Natural killer cell (primary cell): ENCODE measurements around the gene NDST3. TPM values are rescaled to one million over a fixed set of nuclear protein-coding genes. Genes with fewer than 3 reads are reported as not detected.

Experiments used
- ATAC-seq, 3 donors: fragments of 150-1000 bp in 2 of 3; fragments of 200-7000 bp in 1 of 3; cut with Tn5 transposase; 1 replicate in 1 of 3; 2 replicates in 2 of 3; pipeline ENCODE4 v1.10.0; 2021; ENCODE audit warnings: mild to moderate bottlenecking in 2 of 3, moderate library complexity in 2 of 3
- DNase-seq, 2 donors: peaks; one replicate each; pipeline versions ENCODE4 v3.0.0 to v3.0.0-alpha.2; 2013 to 2021; ENCODE audit warnings: mixed read lengths in 1 of 2
- H3K27ac ChIP-seq: one replicate; pipeline ENCODE4 v1.5.1; 2013; ENCODE audit warnings: mild to moderate bottlenecking, low read length
- H3K27me3 ChIP-seq: one replicate; pipeline ENCODE4 v1.6.1; 2013; ENCODE audit warnings: low read length; ENCODE audit not compliant: control insufficient read depth, insufficient read depth
- H3K36me3 ChIP-seq: one replicate; pipeline ENCODE4 v1.6.1; 2013; ENCODE audit warnings: low read length; ENCODE audit not compliant: control insufficient read depth, insufficient read depth
- H3K4me1 ChIP-seq: one replicate; pipeline ENCODE4 v1.6.1; 2013; ENCODE audit warnings: low read length; ENCODE audit not compliant: control insufficient read depth, insufficient read depth
- H3K4me3 ChIP-seq: one replicate; pipeline ENCODE4 v1.5.1; 2013; ENCODE audit warnings: low read length
- H3K9me3 ChIP-seq: one replicate; pipeline ENCODE4 v1.6.1; 2013; ENCODE audit warnings: low read length; ENCODE audit not compliant: control insufficient read depth, insufficient read depth
- H3K27ac Mint-ChIP-seq, 2 donors: one replicate each; pipeline ENCODE4 v1.8.0; 2022; ENCODE audit warnings: mild to moderate bottlenecking in 2 of 2, mixed read lengths in 2 of 2, moderate library complexity in 1 of 2
- H3K27me3 Mint-ChIP-seq, 2 donors: one replicate each; pipeline ENCODE4 v1.8.0; 2022; ENCODE audit warnings: low read depth in 2 of 2, mixed read lengths in 2 of 2
- H3K36me3 Mint-ChIP-seq: one replicate; pipeline ENCODE4 v1.8.0; 2022; ENCODE audit warnings: mixed read lengths
- H3K4me1 Mint-ChIP-seq, 2 donors: one replicate each; pipeline ENCODE4 v1.8.0; 2022; ENCODE audit warnings: mixed read lengths in 2 of 2
- H3K4me3 Mint-ChIP-seq: one replicate; pipeline ENCODE4 v1.8.0; 2022; ENCODE audit warnings: mild to moderate bottlenecking, moderate library complexity, mixed read lengths
- H3K9me3 Mint-ChIP-seq, 2 donors: one replicate each; pipeline ENCODE4 v1.8.0; 2022; ENCODE audit warnings: mixed read lengths in 2 of 2
- CTCF ChIP-seq: fragments of 200-600 bp; IDR thresholded peaks from one replicate; pipeline ENCODE4 v1.8.0; 2022; ENCODE audit warnings: antibody characterized with exemption
- WGBS: methylation state at CpG from one replicate; pipeline ENCODE4 v1.1.7; 2013; ENCODE audit warnings: missing lambda C conversion rate; ENCODE audit not compliant: insufficient coverage; 5-methylcytosine and 5-hydroxymethylcytosine counted together
- intact Hi-C: fragments of 100-400 bp; cut with micrococcal nuclease; formaldehyde crosslinking; loops from one replicate; pipeline ENCODE4 v1.14.2; 2022
- total RNA-seq, 4 donors: library from RNA; stranded (reverse); fragments of 120-200 nt in 1 of 4; gene quantifications; one replicate each; pipeline versions ENCODE4 v1.2.3 to v1.2.4, GENCODE V29; 2013 to 2022

NDST3 gene
- total RNA-seq, 3 donors from 2014 or later (not counting 1 experiment from before 2014, with no cell fraction given): not detected

GRCh38 chr4:118171381-118171780 lies 137.1 kb downstream of the NDST3 start:
- TF ChIP-seq CTCF: no peak
- H3K4me1 Mint-ChIP-seq: no peaks in the 10 kb centered on the region
- Histone ChIP-seq H3K4me1 (no peaks in the 10 kb centered on the region), H3K4me3 (no peak overlapping the region), H3K9me3 (no peaks in the 10 kb centered on the region), H3K36me3 (no peaks in the 10 kb centered on the region), H3K27ac (no peak overlapping the region), H3K27me3 (no peaks in the 10 kb centered on the region)
- 95% methylated on average over 4 of the region's 4 CpGs for WGBS
- H3K27me3 Mint-ChIP-seq: no peaks in the 10 kb centered on the region
- H3K9me3 Mint-ChIP-seq: peaks cover 5% of the 10 kb centered on the region in 2 donors
- no peaks in the 10 kb centered on the region for H3K36me3 Mint-ChIP-seq
- ATAC-seq: no peak
- H3K4me3 Mint-ChIP-seq: no peak overlapping the region
- DNase-seq: no peak
- no peak overlapping the region for H3K27ac Mint-ChIP-seq
- intact Hi-C loops: no loop called here

GRCh38 chr4:118173126-118173525 lies 138.8 kb downstream of the NDST3 start:
- no peaks in the 10 kb centered on the region for H3K9me3 ChIP-seq
- Mint-ChIP-seq H3K4me1 (no peaks in the 10 kb centered on the region), H3K27ac (no peak overlapping the region), H3K36me3 (no peaks in the 10 kb centered on the region), H3K9me3 (peaks cover 5% of the 10 kb centered on the region in 2 donors), H3K27me3 (no peaks in the 10 kb centered on the region), H3K4me3 (no peak overlapping the region)
- no peaks in the 10 kb centered on the region for H3K36me3 ChIP-seq
- ATAC-seq: no peak
- H3K27ac ChIP-seq: no peak overlapping the region
- intact Hi-C loops: no loop called here
- no peaks in the 10 kb centered on the region for H3K4me1 ChIP-seq
- H3K4me3 ChIP-seq: no peak overlapping the region
- TF ChIP-seq CTCF: no peak
- no peak for DNase-seq
- H3K27me3 ChIP-seq: no peaks in the 10 kb centered on the region

- ATAC-seq: no peak
- H3K27me3 Mint-ChIP-seq: no peaks in the 10 kb centered on the region
- H3K4me3 ChIP-seq: no peak overlapping the region
- no peaks in the 10 kb centered on the region for H3K36me3 ChIP-seq
- no peak overlapping the region for H3K4me3 Mint-ChIP-seq
- H3K9me3 ChIP-seq: no peaks in the 10 kb centered on the region
- DNase-seq: no peak
- no peaks in the 10 kb centered on the region for H3K27me3 ChIP-seq
- intact Hi-C loops: no loop called here
- H3K27ac Mint-ChIP-seq: no peak overlapping the region
- no peak for TF ChIP-seq CTCF
- H3K27ac ChIP-seq: no peak overlapping the region
- peaks cover 0 to 6% of the 10 kb centered on the region in 2 donors for H3K9me3 Mint-ChIP-seq
- H3K4me1 Mint-ChIP-seq: no peaks in the 10 kb centered on the region
- no peaks in the 10 kb centered on the region for H3K36me3 Mint-ChIP-seq
- H3K4me1 ChIP-seq: no peaks in the 10 kb centered on the region
- 25% methylated on average over 4 of the region's 4 CpGs for WGBS
Observed at GRCh38 chr4:118173956-118174725, 139.9 kb downstream of the NDST3 start.

- H3K4me3 Mint-ChIP-seq: no peak overlapping the region
- Histone ChIP-seq H3K9me3 (no peaks in the 10 kb centered on the region), H3K4me3 (no peak overlapping the region), H3K36me3 (no peaks in the 10 kb centered on the region), H3K4me1 (no peaks in the 10 kb centered on the region), H3K27ac (no peak overlapping the region), H3K27me3 (no peaks in the 10 kb centered on the region)
- DNase-seq (no peak), ATAC-seq (no peak)
- no peak overlapping the region for H3K27ac Mint-ChIP-seq
- H3K9me3 Mint-ChIP-seq: peaks cover 0 to 6% of the 10 kb centered on the region in 2 donors
- H3K4me1 Mint-ChIP-seq: no peaks in the 10 kb centered on the region
- intact Hi-C loops: no loop called here
- no peaks in the 10 kb centered on the region for H3K27me3 Mint-ChIP-seq
- TF ChIP-seq CTCF: no peak
- no peaks in the 10 kb centered on the region for H3K36me3 Mint-ChIP-seq
- 38% methylated on average over 4 of the region's 4 CpGs for WGBS
Observed at GRCh38 chr4:118175506-118175905, 141.2 kb downstream of the NDST3 start.
